NCI-H446 (cell line): Measurements from ENCODE around the gene GPS1.

Experiments
- DNase-seq, 2 experiments: peaks; one replicate each; lab custom pipeline; 2025; lab: John Stamatoyannopoulos, UW

GPS1 gene

GRCh38 chr17:82045936-82046484 lies 5.7 kb upstream of the GPS1 start:
- DNase-seq = no peak

- no peak for DNase-seq
Measured at GRCh38 chr17:82046903-82047302, 4.8 kb upstream of the GPS1 start.

GRCh38 chr17:82047379-82047778 lies 4.3 kb upstream of the GPS1 start:
- DNase-seq = no peak

GRCh38 chr17:82047914-82048570 lies 3.7 kb upstream of the GPS1 start:
- no peak for DNase-seq

GRCh38 chr17:82048571-82048971 lies 3.1 kb upstream of the GPS1 start:
- no peak for DNase-seq

- DNase-seq = no peak
Measured at GRCh38 chr17:82049106-82049505, 2.6 kb upstream of the GPS1 start.

- no peak for DNase-seq
Measured at GRCh38 chr17:82049521-82049971, 2.2 kb upstream of the GPS1 start.

GRCh38 chr17:82050152-82050760 lies 1.4 kb upstream of the GPS1 start:
- DNase-seq = no peak

- no peak for DNase-seq
Measured at GRCh38 chr17:82050761-82051641, 697 bp upstream of the GPS1 start.

GRCh38 chr17:82052638-82053059 lies 951 bp downstream of the GPS1 start:
- DNase-seq = no peak

GRCh38 chr17:82053130-82053529 lies 1.4 kb downstream of the GPS1 start:
- DNase-seq = no peak

- no peak for DNase-seq
Measured at GRCh38 chr17:82053556-82054263, 2.0 kb downstream of the GPS1 start.

- no peak for DNase-seq
Measured at GRCh38 chr17:82054351-82055022, 2.8 kb downstream of the GPS1 start.

- no peak for DNase-seq
Measured at GRCh38 chr17:82055023-82055964, 3.6 kb downstream of the GPS1 start.

GRCh38 chr17:82055965-82056728 lies 4.4 kb downstream of the GPS1 start:
- no peak for DNase-seq

GRCh38 chr17:82056729-82057621 lies 5.3 kb downstream of the GPS1 start:
- no peak for DNase-seq

- DNase-seq = no peak
Measured at GRCh38 chr17:82058230-82058854, 6.6 kb downstream of the GPS1 start.

- DNase-seq = no peak
Measured at GRCh38 chr17:82058855-82059249, 7.2 kb downstream of the GPS1 start.
